ENCODE measurements around the gene ATOH8. TPM values are rescaled to one million over a fixed set of nuclear protein-coding genes. Genes with fewer than 3 reads are reported as not detected.

Gene ATOH8
- total RNA-seq, 1 donor from 2014 or later: not detected

DNA sequence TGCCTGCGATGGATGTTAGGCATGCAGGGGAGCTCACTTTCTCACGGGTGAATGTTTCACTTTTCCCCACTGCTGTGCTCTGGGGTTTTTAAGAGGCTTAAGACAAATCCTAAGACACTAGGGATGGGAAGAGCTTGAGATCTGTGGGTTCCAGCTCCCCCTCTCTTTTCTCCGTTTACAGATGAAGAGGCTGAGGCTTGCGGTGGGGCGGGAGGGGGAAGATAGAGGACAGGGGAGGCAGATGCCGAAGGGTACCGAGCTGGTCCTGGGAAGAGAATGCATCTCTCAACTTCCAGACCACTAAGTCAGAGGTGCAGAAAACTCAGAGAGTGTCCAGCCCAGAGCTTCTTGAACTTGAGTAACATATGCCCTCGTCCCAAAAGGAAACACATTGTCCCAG lies 8.2 kb upstream of the ATOH8 start:
- DNase-seq (no peak), ATAC-seq (ENCODE audit: low read depth) (no peak)
- TF ChIP-seq, protein P1, sequence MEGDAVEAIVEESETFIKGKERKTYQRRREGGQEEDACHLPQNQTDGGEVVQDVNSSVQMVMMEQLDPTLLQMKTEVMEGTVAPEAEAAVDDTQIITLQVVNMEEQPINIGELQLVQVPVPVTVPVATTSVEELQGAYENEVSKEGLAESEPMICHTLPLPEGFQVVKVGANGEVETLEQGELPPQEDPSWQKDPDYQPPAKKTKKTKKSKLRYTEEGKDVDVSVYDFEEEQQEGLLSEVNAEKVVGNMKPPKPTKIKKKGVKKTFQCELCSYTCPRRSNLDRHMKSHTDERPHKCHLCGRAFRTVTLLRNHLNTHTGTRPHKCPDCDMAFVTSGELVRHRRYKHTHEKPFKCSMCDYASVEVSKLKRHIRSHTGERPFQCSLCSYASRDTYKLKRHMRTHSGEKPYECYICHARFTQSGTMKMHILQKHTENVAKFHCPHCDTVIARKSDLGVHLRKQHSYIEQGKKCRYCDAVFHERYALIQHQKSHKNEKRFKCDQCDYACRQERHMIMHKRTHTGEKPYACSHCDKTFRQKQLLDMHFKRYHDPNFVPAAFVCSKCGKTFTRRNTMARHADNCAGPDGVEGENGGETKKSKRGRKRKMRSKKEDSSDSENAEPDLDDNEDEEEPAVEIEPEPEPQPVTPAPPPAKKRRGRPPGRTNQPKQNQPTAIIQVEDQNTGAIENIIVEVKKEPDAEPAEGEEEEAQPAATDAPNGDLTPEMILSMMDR (IDR thresholded peaks at IDR 0.05): no peak
- ChIA-PET CTCF (interaction anchor here (1.1 kb wide), 1 partner anchor 41 kb away, joined by 3 read pairs; no protein-coding TSS in a partner anchor), POLR2A (no interaction called here)
- intact Hi-C loops (cut with micrococcal nuclease): no loop called here
- Mint-ChIP-seq H3K36me3 (ENCODE audit: low read depth) (no peaks in the 10 kb centered on the region), H3K9me3 (peaks cover 3% of the 10 kb centered on the region), H3K27ac (no peak overlapping the region), H3K4me1 (peaks cover 48% of the 10 kb centered on the region), H3K4me3 (no peak overlapping the region), H3K27me3 (peaks cover 25% of the 10 kb centered on the region)

DNA sequence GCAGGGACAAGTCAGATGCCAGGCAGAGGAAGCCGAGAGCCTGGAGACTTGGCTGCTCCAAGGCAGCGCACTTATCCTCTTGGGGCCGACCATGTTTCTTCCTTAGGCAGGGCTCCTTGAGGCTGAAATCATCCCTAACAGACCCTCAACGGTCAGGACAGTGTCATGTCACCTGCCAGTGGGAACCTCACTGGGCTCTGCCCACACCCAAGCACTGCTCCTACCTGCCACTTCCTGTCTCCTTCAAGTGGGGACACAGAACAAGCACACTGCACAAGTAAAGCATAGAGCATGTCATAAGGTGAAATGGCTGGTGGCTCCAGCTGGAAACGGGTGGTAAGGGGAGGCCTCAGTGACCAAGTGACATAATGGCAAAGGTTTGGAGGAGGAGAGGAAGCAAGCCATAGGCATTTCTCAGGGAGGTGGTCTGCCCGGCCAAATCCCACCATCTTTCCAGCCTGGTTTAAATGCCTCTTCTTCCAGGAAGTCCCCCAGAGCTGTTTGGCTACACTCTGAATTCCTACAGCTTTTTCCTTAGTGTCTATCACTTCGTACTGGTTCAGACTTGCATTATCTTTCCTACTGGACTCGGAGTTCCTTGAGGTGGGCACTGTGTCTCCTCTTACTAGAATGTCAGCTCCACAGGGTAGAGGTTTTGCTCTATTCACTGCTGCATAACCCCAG lies 7.3 kb upstream of the ATOH8 start:
- DNase-seq: no peak
- CTCF ChIA-PET: no interaction called here
- no peak overlapping the region for H3K27ac Mint-ChIP-seq

DNA sequence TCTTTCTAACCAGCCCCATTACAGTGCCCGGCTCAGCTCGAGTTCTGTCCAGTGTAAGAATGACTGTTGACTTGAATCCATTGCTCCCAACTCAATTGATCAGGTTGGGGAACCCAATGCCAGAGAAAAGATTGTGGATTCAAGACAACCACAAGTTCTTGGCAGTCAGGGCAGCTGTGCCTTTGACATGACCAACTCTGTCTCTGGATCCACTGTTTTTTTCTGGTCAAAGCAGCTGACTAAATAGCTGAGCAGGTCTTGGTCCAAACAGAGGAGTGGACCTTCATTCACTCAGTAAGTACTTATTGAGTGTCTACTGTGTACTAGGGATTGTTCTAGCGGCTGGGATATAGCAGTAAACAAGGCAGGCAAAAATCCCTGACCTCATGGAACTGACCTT lies 6.3 kb upstream of the ATOH8 start:
- no peaks in the 10 kb centered on the region for H3K36me3 Mint-ChIP-seq (ENCODE audit: low read depth)
- peak overlapping the region; percentile 5 for H3K4me3 Mint-ChIP-seq
- H3K4me1 Mint-ChIP-seq: peaks cover 57% of the 10 kb centered on the region
- CTCF ChIA-PET: interaction anchor here (1.0 kb wide), 1 partner anchor 66 kb away, joined by 3 read pairs; no protein-coding TSS in a partner anchor
- ATAC-seq (ENCODE audit: low read depth) (no peak), DNase-seq (no peak)
- H3K27me3 Mint-ChIP-seq: peaks cover 18% of the 10 kb centered on the region
- POLR2A ChIA-PET: no interaction called here
- TF ChIP-seq, protein P1 (IDR thresholded peaks at IDR 0.05): no peak
- intact Hi-C loops (cut with micrococcal nuclease): no loop called here
- H3K27ac Mint-ChIP-seq: no peak overlapping the region
- H3K9me3 Mint-ChIP-seq: peaks cover 3% of the 10 kb centered on the region

More for the DNA sequence above, 7.3 kb upstream of the ATOH8 start:
- peaks cover 55% of the 10 kb centered on the region for H3K4me1 Mint-ChIP-seq
- H3K9me3 Mint-ChIP-seq: peaks cover 3% of the 10 kb centered on the region
- H3K27me3 Mint-ChIP-seq: peaks cover 20% of the 10 kb centered on the region
- TF ChIP-seq, protein P1 (IDR thresholded peaks at IDR 0.05): no peak
- no peaks in the 10 kb centered on the region for H3K36me3 Mint-ChIP-seq (ENCODE audit: low read depth)
- intact Hi-C loops (cut with micrococcal nuclease): no loop called here
- ATAC-seq (ENCODE audit: low read depth): no peak
- no peak overlapping the region for H3K4me3 Mint-ChIP-seq
- POLR2A ChIA-PET: no interaction called here

DNA sequence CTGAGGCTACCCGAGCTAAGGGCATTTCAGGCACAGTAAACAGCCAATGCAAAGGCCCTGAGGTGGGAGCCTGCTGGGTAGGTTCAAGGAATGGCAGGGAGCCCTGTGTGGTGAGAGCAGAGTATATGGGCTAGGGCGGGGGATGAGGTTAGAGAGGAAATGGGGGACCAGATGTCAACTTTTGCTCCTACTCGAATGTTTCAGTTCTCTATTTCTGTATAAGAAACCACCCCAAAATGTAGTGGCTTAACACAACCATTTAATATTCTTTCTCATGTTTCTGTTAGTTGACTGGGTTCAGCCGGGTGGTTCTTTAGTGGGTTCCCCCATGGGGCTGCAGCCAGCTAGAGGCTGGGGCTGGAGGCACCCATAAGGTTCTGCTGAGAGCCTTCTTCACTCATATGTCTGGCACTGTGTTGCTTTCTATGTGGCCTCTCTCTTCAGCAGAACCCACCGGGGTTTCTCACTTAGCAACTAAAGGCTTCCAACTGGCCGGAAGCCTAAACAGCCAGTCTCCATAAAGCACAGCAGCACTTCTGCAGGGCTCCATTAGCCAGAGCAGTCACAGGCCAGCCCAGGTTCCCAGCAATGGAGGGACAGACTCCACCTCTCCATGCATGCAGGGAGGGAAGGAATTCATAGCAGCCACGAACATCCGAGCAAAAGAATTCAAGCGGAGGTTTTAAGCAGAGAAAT lies 5.6 kb upstream of the ATOH8 start:
- H3K4me3 Mint-ChIP-seq: no peak overlapping the region
- peaks cover 3% of the 10 kb centered on the region for H3K9me3 Mint-ChIP-seq
- H3K27ac Mint-ChIP-seq: no peak overlapping the region
- ChIA-PET CTCF (interaction anchor here (1.0 kb wide), 1 partner anchor 66 kb away, joined by 3 read pairs; no protein-coding TSS in a partner anchor), POLR2A (no interaction called here)
- H3K27me3 Mint-ChIP-seq: peaks cover 13% of the 10 kb centered on the region
- ATAC-seq (ENCODE audit: low read depth) (peak; percentile 58), DNase-seq (no peak)
- no peaks in the 10 kb centered on the region for H3K36me3 Mint-ChIP-seq (ENCODE audit: low read depth)
- intact Hi-C loops (cut with micrococcal nuclease): no loop called here
- TF ChIP-seq, protein P1 (IDR thresholded peaks at IDR 0.05): no peak
- H3K4me1 Mint-ChIP-seq: peaks cover 60% of the 10 kb centered on the region
